ENCODE data around the gene ALX4. TPM values are rescaled to one million over a fixed set of nuclear protein-coding genes. Genes with fewer than 3 reads are reported as not detected.

The ALX4 gene
- total and polyA plus RNA-seq, 2 donors: 0.05 to 0.14 TPM

DNA sequence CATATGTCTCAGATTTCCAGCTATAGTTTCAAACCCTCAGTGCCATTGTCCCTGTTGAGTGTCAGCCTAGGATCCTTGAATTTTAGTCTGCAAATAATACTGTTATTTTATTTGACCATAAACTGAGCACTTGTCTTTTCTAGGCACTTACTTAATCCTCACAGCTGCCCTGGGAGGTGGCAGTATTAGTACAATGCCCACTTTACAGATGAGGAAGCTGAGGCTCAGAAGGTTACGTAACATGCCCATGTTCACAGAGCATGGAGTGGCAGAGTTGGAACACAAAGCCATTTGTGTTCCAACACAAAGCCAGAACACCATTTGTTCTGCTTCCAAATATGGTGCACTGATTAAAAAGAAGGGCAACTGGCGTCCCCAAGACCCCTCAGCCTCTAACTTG, 38.2 kb upstream of the ALX4 start:
- 65% methylated on average over 2 of the region's 2 CpGs for WGBS
- no peaks in the 10 kb centered on the region for H3K9me3 ChIP-seq (ENCODE audit: control insufficient read depth in 2 of 2, insufficient read depth in 1 of 2, low read length in 1 of 2)
- H3K36me3 ChIP-seq (ENCODE audit: control insufficient read depth in 2 of 2, insufficient read depth in 2 of 2, low read length in 1 of 2): no peaks in the 10 kb centered on the region
- no peaks in the 10 kb centered on the region for H3K4me1 ChIP-seq (ENCODE audit: control insufficient read depth in 2 of 2, insufficient read depth in 2 of 2, low read length in 2 of 2)
- H3K27ac ChIP-seq (ENCODE audit: low read depth in 1 of 2, low read length in 1 of 2): no peak overlapping the region
- peaks cover 0 to 9% of the 10 kb centered on the region in 2 donors for H3K27me3 ChIP-seq (ENCODE audit: control insufficient read depth in 2 of 2, insufficient read depth in 1 of 2, low read length in 1 of 2)
- no peak overlapping the region for H3K4me3 ChIP-seq (ENCODE audit: low read length in 2 of 2)
- DNase-seq (ENCODE audit: low read depth in 6 of 9, low spot score in 9 of 9): no peak

DNA sequence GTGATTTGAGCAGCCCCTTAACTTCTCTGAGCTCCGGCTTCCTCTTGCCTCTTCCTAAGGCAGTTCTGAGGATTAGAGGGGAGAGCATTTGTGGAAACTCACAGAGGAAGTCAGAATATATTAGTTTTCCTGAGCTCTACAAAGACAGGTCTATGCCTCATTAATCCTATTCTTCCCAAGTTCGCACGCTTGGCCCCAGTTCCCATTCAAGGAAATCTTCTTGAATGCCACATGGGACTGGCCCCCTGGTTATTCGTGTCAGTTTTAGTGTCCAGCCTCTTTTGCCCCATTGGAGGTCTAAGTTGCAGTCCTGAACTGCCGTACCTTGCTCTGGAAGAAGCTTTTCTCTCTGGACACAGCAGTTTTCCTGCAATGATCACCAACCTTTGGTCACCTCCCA, 37.6 kb upstream of the ALX4 start:
- H3K27me3 ChIP-seq (ENCODE audit: control insufficient read depth in 2 of 2, insufficient read depth in 1 of 2, low read length in 1 of 2): peaks cover 0 to 9% of the 10 kb centered on the region in 2 donors
- no peak for DNase-seq (ENCODE audit: low read depth in 6 of 9, low spot score in 9 of 9)
- WGBS: 94% methylated on average over 5 of the region's 5 CpGs

DNA sequence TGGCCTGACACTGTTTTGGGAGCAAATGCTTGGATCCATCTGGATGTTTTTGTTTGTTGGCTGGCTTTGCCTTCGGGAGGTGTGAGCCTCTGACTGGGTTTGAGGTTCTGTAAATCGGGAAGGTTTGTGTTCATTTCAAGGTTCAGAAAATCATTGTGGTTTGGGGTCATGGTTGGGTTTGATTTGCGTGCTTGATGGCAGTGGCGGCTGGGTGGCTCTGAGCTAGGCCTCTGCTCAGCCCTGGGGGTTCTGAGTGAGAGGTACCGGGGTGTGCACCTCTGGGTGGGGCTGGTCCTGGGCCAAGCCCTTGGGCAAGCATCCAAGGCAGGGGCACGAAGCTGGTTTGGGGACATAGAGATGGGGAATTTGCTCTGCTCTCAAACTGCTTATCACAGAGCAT, 37.0 kb upstream of the ALX4 start:
- 87% methylated on average over 6 of the region's 6 CpGs for WGBS

More for the DNA sequence above, 37.6 kb upstream of the ALX4 start:
- Histone ChIP-seq H3K4me1 (ENCODE audit: control insufficient read depth in 2 of 2, insufficient read depth in 2 of 2, low read length in 2 of 2) (no peaks in the 10 kb centered on the region), H3K9me3 (ENCODE audit: control insufficient read depth in 2 of 2, insufficient read depth in 1 of 2, low read length in 1 of 2) (no peaks in the 10 kb centered on the region), H3K36me3 (ENCODE audit: control insufficient read depth in 2 of 2, insufficient read depth in 2 of 2, low read length in 1 of 2) (no peaks in the 10 kb centered on the region), H3K4me3 (ENCODE audit: low read length in 2 of 2) (no peak overlapping the region), H3K27ac (ENCODE audit: low read depth in 1 of 2, low read length in 1 of 2) (no peak overlapping the region)

DNA sequence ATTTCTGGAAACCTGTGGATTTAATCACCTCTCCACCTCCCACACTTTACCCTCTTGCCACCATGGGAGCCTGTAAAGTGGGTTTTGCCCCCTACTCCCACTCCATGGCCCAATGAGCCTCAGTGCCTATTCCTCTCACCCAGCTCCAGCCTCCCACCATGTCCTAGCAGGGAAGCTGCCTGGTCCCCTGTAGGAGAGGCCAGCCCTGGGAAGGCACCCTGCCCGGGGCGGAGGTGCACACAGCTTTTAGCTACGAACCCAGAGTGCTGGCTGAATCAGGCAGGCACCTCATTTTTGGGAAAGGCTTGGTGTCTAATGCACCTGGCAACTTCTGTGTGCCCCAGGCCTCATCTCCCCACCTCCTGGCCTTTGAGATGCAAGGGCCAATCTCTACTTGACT, 35.8 kb upstream of the ALX4 start:
- no peaks in the 10 kb centered on the region for H3K9me3 ChIP-seq (ENCODE audit: control insufficient read depth in 2 of 2, insufficient read depth in 1 of 2, low read length in 1 of 2)
- peaks cover 0 to 9% of the 10 kb centered on the region in 2 donors for H3K27me3 ChIP-seq (ENCODE audit: control insufficient read depth in 2 of 2, insufficient read depth in 1 of 2, low read length in 1 of 2)
- 96% methylated on average over 3 of the region's 3 CpGs for WGBS
- no peak for DNase-seq (ENCODE audit: low read depth in 6 of 9, low spot score in 9 of 9)
- H3K27ac ChIP-seq (ENCODE audit: low read depth in 1 of 2, low read length in 1 of 2): no peak overlapping the region
- H3K4me1 ChIP-seq (ENCODE audit: control insufficient read depth in 2 of 2, insufficient read depth in 2 of 2, low read length in 2 of 2): no peaks in the 10 kb centered on the region
- no peaks in the 10 kb centered on the region for H3K36me3 ChIP-seq (ENCODE audit: control insufficient read depth in 2 of 2, insufficient read depth in 2 of 2, low read length in 1 of 2)
- H3K4me3 ChIP-seq (ENCODE audit: low read length in 2 of 2): no peak overlapping the region

More for the DNA sequence above, 37.0 kb upstream of the ALX4 start:
- Histone ChIP-seq H3K36me3 (ENCODE audit: control insufficient read depth in 2 of 2, insufficient read depth in 2 of 2, low read length in 1 of 2) (no peaks in the 10 kb centered on the region), H3K27ac (ENCODE audit: low read depth in 1 of 2, low read length in 1 of 2) (no peak overlapping the region), H3K27me3 (ENCODE audit: control insufficient read depth in 2 of 2, insufficient read depth in 1 of 2, low read length in 1 of 2) (peaks cover 0 to 9% of the 10 kb centered on the region in 2 donors), H3K4me1 (ENCODE audit: control insufficient read depth in 2 of 2, insufficient read depth in 2 of 2, low read length in 2 of 2) (no peaks in the 10 kb centered on the region), H3K4me3 (ENCODE audit: low read length in 2 of 2) (no peak overlapping the region), H3K9me3 (ENCODE audit: control insufficient read depth in 2 of 2, insufficient read depth in 1 of 2, low read length in 1 of 2) (no peaks in the 10 kb centered on the region)
- DNase-seq (ENCODE audit: low read depth in 6 of 9, low spot score in 9 of 9): no peak

DNA sequence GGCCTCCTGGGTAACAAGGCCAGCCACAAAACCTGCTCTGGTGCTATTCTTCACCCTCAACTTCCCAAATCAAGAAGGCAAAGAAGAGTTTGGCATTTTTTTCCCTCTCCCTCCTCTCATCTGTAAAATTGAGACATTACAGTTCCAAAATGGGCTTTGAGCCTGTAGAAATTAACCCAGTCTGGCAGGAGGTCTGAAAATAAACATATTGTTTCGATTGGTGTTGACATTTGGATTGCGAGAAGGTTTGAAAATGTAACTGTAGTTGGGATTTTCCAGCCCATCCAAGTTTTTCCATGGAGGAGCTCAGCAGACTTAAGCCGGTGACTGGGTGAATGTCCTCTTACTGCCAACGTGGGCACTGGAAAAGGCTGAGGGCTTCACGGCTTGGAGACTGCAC, 35.0 kb upstream of the ALX4 start:
- Histone ChIP-seq H3K4me3 (ENCODE audit: low read length in 2 of 2) (no peak overlapping the region), H3K4me1 (ENCODE audit: control insufficient read depth in 2 of 2, insufficient read depth in 2 of 2, low read length in 2 of 2) (no peaks in the 10 kb centered on the region), H3K27ac (ENCODE audit: low read depth in 1 of 2, low read length in 1 of 2) (no peak overlapping the region), H3K36me3 (ENCODE audit: control insufficient read depth in 2 of 2, insufficient read depth in 2 of 2, low read length in 1 of 2) (no peaks in the 10 kb centered on the region), H3K9me3 (ENCODE audit: control insufficient read depth in 2 of 2, insufficient read depth in 1 of 2, low read length in 1 of 2) (no peaks in the 10 kb centered on the region), H3K27me3 (ENCODE audit: control insufficient read depth in 2 of 2, insufficient read depth in 1 of 2, low read length in 1 of 2) (peaks cover 0 to 16% of the 10 kb centered on the region in 2 donors)
- 89% methylated on average over 5 of the region's 5 CpGs for WGBS
- DNase-seq (ENCODE audit: low read depth in 6 of 9, low spot score in 9 of 9): no peak

DNA sequence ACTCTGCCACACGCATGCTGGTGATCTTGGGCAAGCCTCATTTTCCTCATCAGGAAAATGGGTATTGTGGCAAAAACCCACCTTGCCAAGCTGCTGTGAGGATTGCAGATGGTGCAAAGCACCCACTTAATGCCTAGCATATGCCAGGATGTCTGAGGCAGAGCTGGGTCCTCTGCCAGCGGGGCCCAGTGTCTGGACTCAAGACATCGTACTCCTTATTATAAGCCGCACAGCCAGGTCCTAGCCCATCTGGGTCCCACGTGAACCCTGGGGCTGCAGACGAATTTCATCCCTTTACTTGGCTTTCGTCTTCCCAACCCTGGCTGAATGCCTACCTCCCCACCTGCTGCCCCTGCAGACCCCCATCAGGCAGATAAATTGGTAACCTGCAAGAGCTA, 34.5 kb upstream of the ALX4 start:
- H3K4me3 ChIP-seq (ENCODE audit: low read length in 2 of 2): no peak overlapping the region
- H3K36me3 ChIP-seq (ENCODE audit: control insufficient read depth in 2 of 2, insufficient read depth in 2 of 2, low read length in 1 of 2): no peaks in the 10 kb centered on the region
- WGBS: 94% methylated on average over 7 of the region's 7 CpGs
- DNase-seq (ENCODE audit: low read depth in 6 of 9, low spot score in 9 of 9): no peak
- no peaks in the 10 kb centered on the region for H3K4me1 ChIP-seq (ENCODE audit: control insufficient read depth in 2 of 2, insufficient read depth in 2 of 2, low read length in 2 of 2)
- H3K27ac ChIP-seq (ENCODE audit: low read depth in 1 of 2, low read length in 1 of 2): no peak overlapping the region
- H3K9me3 ChIP-seq (ENCODE audit: control insufficient read depth in 2 of 2, insufficient read depth in 1 of 2, low read length in 1 of 2): no peaks in the 10 kb centered on the region
- H3K27me3 ChIP-seq (ENCODE audit: control insufficient read depth in 2 of 2, insufficient read depth in 1 of 2, low read length in 1 of 2): peaks cover 0 to 21% of the 10 kb centered on the region in 2 donors

DNA sequence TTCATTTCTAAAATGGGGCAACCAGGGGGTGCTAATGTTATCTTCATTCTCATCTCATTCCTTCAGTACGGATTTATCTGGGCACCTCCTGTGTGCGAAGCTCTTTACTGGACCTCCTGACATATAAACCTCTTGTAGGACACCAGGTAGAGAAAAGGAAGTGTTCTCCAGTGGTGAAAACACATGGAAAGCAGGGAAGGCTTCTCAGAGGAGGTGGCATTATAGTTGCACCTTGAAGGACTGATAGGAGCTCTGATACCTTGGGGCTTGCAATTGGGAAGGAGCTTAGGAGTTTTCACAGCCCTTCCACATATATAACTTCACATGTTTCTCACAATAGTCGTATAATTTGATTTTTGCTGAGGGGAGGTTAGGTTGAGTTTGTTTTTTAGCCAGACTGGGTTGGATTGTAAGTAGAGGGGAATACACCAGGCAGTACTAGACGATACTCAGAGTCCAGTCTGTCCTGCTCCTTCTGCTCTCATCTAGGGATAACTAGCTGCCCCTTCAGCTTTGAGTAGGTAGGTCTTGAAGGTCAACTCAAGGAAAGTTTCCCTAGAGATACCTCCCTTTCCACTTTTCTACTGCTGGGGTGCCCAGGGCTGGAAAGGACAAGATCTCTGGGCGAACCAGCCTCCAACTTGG, 34.0 kb upstream of the ALX4 start:
- Histone ChIP-seq H3K36me3 (ENCODE audit: control insufficient read depth in 2 of 2, insufficient read depth in 2 of 2, low read length in 1 of 2) (no peaks in the 10 kb centered on the region), H3K27ac (ENCODE audit: low read depth in 1 of 2, low read length in 1 of 2) (no peak overlapping the region), H3K4me1 (ENCODE audit: control insufficient read depth in 2 of 2, insufficient read depth in 2 of 2, low read length in 2 of 2) (no peaks in the 10 kb centered on the region), H3K27me3 (ENCODE audit: control insufficient read depth in 2 of 2, insufficient read depth in 1 of 2, low read length in 1 of 2) (peaks cover 0 to 26% of the 10 kb centered on the region in 2 donors), H3K9me3 (ENCODE audit: control insufficient read depth in 2 of 2, insufficient read depth in 1 of 2, low read length in 1 of 2) (no peaks in the 10 kb centered on the region), H3K4me3 (ENCODE audit: low read length in 2 of 2) (no peak overlapping the region)
- WGBS: 93% methylated on average over 5 of the region's 5 CpGs
- DNase-seq (ENCODE audit: low read depth in 6 of 9, low spot score in 9 of 9): no peak

DNA sequence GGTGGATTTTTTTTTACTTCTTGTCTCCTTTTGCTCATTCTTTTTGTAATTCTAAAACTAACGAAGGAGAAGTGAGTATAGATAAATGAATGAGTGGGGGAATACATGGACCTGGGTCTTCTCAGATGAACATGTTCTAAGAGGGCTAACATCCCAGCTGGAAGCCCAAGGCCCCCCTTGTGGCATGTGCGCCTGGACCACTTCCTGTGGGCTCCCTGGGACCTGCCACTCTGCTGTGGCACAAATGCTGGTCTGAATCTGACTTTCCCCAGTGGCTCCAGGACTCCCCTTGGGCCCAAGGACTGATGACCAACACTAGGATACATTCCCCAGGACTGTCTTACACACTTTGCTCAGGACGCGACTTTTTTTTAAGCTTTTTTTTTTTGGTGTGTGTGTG, 32.7 kb upstream of the ALX4 start:
- no peaks in the 10 kb centered on the region for H3K4me1 ChIP-seq (ENCODE audit: control insufficient read depth in 2 of 2, insufficient read depth in 2 of 2, low read length in 2 of 2)
- no peak overlapping the region for H3K4me3 ChIP-seq (ENCODE audit: low read length in 2 of 2)
- no peak overlapping the region for H3K27ac ChIP-seq (ENCODE audit: low read depth in 1 of 2, low read length in 1 of 2)
- no peaks in the 10 kb centered on the region for H3K36me3 ChIP-seq (ENCODE audit: control insufficient read depth in 2 of 2, insufficient read depth in 2 of 2, low read length in 1 of 2)
- WGBS: 85% methylated on average over 4 of the region's 4 CpGs
- H3K27me3 ChIP-seq (ENCODE audit: control insufficient read depth in 2 of 2, insufficient read depth in 1 of 2, low read length in 1 of 2): peaks cover 5 to 34% of the 10 kb centered on the region in 2 donors
- no peak for DNase-seq (ENCODE audit: low read depth in 6 of 9, low spot score in 9 of 9)
- no peaks in the 10 kb centered on the region for H3K9me3 ChIP-seq (ENCODE audit: control insufficient read depth in 2 of 2, insufficient read depth in 1 of 2, low read length in 1 of 2)

DNA sequence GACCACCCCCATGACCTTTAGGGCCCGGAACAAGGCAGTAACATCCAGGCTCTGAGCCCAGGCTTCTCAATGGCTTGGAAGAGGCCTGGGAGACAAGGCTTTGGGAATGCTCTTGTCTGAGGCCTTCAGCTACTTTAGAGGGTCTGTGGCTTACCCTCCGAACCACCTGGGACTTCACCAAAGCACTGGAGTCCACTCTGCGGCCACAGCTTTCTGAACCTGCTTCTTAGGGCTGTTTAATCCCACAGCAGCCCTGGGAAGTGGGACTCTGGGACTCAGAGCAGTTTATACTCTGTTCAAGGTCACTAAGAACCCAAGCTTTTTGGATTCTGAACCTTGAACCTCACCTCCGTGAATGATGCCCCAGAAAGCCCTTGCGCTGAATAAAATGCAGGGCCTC, 30.7 kb upstream of the ALX4 start:
- Histone ChIP-seq H3K4me3 (ENCODE audit: low read length in 2 of 2) (no peak overlapping the region), H3K9me3 (ENCODE audit: control insufficient read depth in 2 of 2, insufficient read depth in 1 of 2, low read length in 1 of 2) (no peaks in the 10 kb centered on the region), H3K27me3 (ENCODE audit: control insufficient read depth in 2 of 2, insufficient read depth in 1 of 2, low read length in 1 of 2) (peaks cover 10 to 45% of the 10 kb centered on the region in 2 donors), H3K36me3 (ENCODE audit: control insufficient read depth in 2 of 2, insufficient read depth in 2 of 2, low read length in 1 of 2) (no peaks in the 10 kb centered on the region), H3K27ac (ENCODE audit: low read depth in 1 of 2, low read length in 1 of 2) (no peak overlapping the region), H3K4me1 (ENCODE audit: control insufficient read depth in 2 of 2, insufficient read depth in 2 of 2, low read length in 2 of 2) (no peaks in the 10 kb centered on the region)
- DNase-seq (ENCODE audit: low read depth in 6 of 9, low spot score in 9 of 9): no peak
- WGBS: 94% methylated on average over 5 of the region's 5 CpGs
